AG08396 (cell line): ENCODE data around the gene ATP13A1.
"Not testable (repeated sequence)": the region's sequence is repeated elsewhere in the genome, so short reads cannot be mapped to it uniquely, and the experiment has no call there.

Experiments
- DNase-seq: peaks from one replicate; pipeline ENCODE4 v3.0.0; 2012; ENCODE audit warnings: low spot score, mixed read lengths

ATP13A1 gene

GRCh38 chr19:19619181-19619848 lies 44.2 kb downstream of the ATP13A1 start:
- DNase-seq, result peak; percentile 13

- DNase-seq, result peak; percentile 98
These were observed 45.0 kb downstream of the ATP13A1 start, which contains the start of gene PBX4 for GRCh38 chr19:19618219-19619051. PBX4 (minus strand) TSS chr19:19618687; CDS start chr19:19618629, 58 bp downstream.

DNA sequence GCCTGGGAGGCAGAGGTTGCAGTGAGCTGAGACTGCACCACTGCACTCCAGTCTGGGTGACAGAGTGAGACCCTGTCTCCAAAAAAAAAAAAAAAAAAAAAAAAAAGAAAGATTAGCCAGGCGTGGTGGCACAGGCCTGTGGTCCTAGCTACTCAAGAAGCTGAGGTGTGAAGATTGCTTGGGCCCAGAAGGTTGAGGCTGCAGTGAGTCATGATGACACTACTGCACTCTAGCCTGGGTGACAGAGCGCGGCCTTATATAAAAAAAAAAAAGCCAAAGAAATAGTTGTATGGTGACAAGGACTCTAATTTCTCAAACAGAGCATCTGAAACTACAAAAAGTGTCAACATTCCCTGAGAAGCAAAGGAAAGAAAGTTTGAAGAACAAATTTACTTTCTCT lies 48.4 kb downstream of the ATP13A1 start:
- DNase-seq, result no peak

DNA sequence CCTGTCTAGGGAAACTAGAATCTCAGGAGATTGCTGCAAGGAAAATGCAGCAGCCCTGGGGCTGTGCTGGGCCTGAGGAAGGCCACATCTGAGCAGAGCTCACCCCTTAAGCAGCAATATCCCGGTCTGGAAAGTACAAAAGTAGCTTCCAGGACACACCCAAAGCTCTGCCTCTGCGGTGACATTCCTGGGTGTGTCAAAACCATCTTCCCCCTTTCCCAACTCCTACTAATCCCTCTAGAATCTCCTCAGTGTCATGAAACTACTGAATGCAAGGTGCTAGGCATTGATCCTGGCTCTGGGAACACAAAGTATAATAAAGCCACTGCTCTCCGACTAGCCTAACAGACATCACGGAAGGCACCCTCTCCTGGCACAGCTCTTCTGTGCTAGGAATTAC lies 50.0 kb downstream of the ATP13A1 start:
- no peak for DNase-seq

GRCh38 chr19:19610376-19611202 lies 52.9 kb downstream of the ATP13A1 start:
- DNase-seq, result no peak

GRCh38 chr19:19606686-19607085 lies 56.8 kb downstream of the ATP13A1 start:
- DNase-seq, result not testable (repeated sequence)

DNA sequence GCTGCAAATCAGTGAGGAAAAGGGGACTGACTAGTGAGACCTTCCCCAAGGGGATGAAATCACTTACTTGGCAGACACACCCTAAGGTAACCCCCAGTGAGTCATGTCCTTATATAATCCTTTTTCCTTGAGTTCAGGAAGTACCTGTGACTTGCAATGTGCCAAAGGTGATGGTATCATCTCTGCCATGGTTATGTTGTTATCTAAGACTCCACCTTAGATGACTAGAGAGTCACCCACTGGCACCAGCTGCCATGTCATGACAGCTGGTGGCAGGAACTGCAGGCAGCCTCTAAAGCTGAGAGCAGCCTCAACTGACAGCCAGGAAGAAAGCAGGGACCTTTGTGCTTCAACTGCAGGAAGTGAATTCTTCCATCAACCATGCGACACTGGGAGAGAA lies 57.5 kb downstream of the ATP13A1 start:
- no peak for DNase-seq

DNA sequence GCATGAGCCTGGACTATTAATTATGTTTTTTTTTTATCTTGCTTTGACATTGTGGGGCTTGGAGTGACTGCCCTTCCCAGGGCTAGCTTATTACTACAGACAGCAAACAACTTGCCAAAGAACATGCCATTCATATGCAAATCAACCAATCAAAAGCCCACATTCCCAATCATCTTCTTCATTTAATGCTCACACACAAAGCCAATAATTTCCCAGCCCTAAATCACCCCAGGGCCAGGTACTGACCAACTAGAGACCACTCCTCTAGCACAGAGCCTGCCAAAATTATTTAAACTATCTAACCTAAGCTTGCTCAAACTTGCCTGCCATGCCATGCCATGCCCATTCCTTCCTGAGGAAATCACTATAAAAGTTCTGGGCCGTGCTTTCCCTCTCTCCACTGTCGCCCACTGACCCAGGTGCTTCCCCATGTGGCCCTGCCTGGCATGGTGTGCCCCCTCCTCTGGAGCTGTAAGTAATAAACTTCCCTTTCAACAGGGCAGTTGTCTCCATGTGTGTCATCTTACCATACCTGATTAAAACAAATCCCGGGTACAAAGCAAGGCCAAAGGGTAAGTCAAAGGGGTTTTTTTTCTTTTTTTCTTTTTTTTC lies 60.7 kb downstream of the ATP13A1 start:
- DNase-seq, result no peak

GRCh38 chr19:19602136-19602712 lies 61.3 kb downstream of the ATP13A1 start:
- DNase-seq, result no peak

- no peak for DNase-seq
These were observed 62.6 kb downstream of the ATP13A1 start for GRCh38 chr19:19600793-19601330.

DNA sequence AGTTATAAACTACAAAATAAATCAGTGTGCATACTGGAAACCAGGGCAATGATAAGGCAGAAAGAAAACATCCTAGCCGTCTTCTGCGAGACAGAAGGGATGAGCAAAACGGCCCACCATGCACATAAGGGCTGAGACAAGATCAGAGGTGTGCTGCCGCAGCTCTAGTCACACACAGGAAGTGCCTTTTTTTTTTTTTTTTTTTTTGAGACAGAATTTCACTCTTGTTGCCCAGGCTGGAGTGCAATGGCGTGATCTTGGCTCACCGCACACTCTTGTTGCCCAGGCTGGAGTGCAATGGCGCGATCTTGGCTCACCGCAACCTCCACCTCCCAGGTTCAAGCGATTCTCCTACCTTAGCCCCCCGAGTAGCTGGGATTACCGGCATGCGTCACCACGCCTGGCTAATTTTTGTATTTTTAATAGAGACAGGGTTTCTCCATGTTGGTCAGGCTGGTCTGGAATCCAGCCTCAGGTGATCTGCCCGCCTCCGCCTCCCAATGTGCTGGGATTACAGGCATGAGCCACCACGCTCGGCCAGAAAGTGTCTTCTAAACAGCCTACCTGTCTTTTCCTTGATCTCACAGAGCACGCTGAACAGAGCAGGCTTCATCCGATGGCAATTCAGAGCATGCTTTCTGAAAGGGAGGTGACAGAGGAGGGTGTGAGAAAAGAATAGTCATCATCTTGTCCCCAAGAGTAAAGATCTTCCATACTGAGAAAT lies 64.6 kb downstream of the ATP13A1 start:
- not testable (repeated sequence) for DNase-seq

DNA sequence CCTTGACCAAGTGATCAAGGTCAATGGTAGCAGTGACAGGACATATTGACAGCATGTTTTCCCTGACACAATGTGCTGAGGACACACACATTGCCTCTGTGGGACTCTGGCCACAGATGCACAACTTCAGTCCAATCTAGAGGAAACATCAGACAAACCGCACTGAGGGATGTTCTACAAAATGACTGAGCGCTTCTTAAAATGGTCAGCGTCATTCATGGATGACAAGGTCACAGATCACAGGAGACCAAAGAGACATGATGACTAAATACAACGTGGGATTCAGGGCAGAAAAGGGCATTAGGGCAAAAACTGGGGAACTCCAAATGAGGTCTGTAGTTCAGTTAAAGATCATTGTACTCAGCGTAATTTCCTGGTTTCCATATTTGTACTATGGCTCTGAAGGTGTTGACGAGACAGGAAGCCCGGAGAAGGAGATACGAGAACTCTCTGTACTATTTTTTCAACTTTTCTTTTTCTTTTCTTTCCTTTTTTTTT lies 65.6 kb downstream of the ATP13A1 start:
- DNase-seq, result no peak
